H9 (cell line): Measurements from ENCODE around the gene TUT4. TPM values are rescaled to one million over a fixed set of nuclear protein-coding genes. Genes with fewer than 3 reads are reported as not detected.

ENCODE experiments used
- DNase-seq: peaks from one replicate; pipeline ENCODE4 v3.0.0-alpha.2; 2017
- H2AFZ ChIP-seq: one replicate; pipeline ENCODE4 v1.6.1; 2013; ENCODE audit warnings: mild to moderate bottlenecking, low read length, control low read depth, moderate library complexity
- H2AK5ac ChIP-seq: 2 replicates; pipeline ENCODE4 v1.6.1; 2013; ENCODE audit warnings: low read length, control low read depth, mixed read lengths; ENCODE audit not compliant: insufficient read length
- H2BK120ac ChIP-seq: one replicate; pipeline ENCODE4 v1.6.1; 2013; ENCODE audit warnings: low read depth, mild to moderate bottlenecking, low read length, control low read depth, inconsistent platforms; ENCODE audit not compliant: poor library complexity, severe bottlenecking
- H2BK12ac ChIP-seq: 2 replicates; pipeline ENCODE4 v1.6.1; 2013; ENCODE audit warnings: low read length, control low read depth, mixed read lengths, low read depth; ENCODE audit not compliant: insufficient read length
- H2BK15ac ChIP-seq: 2 replicates; pipeline ENCODE4 v1.6.1; 2013; ENCODE audit warnings: low read depth, low read length, control low read depth
- H2BK20ac ChIP-seq: one replicate; pipeline ENCODE4 v1.6.1; 2013; ENCODE audit warnings: low read depth, mild to moderate bottlenecking, low read length, control low read depth, inconsistent platforms; ENCODE audit not compliant: poor library complexity, severe bottlenecking
- H2BK5ac ChIP-seq: 2 replicates; pipeline ENCODE4 v1.6.1; 2013; ENCODE audit warnings: low read length, control low read depth, mixed read lengths; ENCODE audit not compliant: insufficient read length
- H3K14ac ChIP-seq: 2 replicates; pipeline ENCODE4 v1.6.1; 2013; ENCODE audit warnings: low read length, control low read depth; ENCODE audit not compliant: insufficient read depth
- H3K18ac ChIP-seq: 2 replicates; pipeline ENCODE4 v1.6.1; 2013; ENCODE audit warnings: low read depth, mild to moderate bottlenecking, mixed read lengths, low read length, control low read depth; ENCODE audit not compliant: insufficient read length
- H3K23ac ChIP-seq: 2 replicates; pipeline ENCODE4 v1.6.1; 2013; ENCODE audit warnings: low read length, control low read depth, mixed read lengths, low read depth; ENCODE audit not compliant: insufficient read length
- H3K23me2 ChIP-seq: 2 replicates; pipeline ENCODE4 v1.6.1; 2013; ENCODE audit warnings: low read depth, mild to moderate bottlenecking, mixed read lengths, low read length, control low read depth; ENCODE audit not compliant: insufficient read length, poor library complexity, severe bottlenecking
- H3K27ac ChIP-seq: 2 replicates; pipeline ENCODE4 v1.5.1; 2013; ENCODE audit warnings: low read length, control low read depth, mixed read lengths, low read depth; ENCODE audit not compliant: insufficient read length
- H3K27me3 ChIP-seq: 2 replicates; pipeline ENCODE4 v1.6.1; 2013; ENCODE audit warnings: low read length, control low read depth, inconsistent platforms; ENCODE audit not compliant: insufficient read depth
- H3K4ac ChIP-seq: 2 replicates; pipeline ENCODE4 v1.6.1; 2013; ENCODE audit warnings: low read depth, mild to moderate bottlenecking, control low read depth, inconsistent platforms, low read length, moderate library complexity
- H3K4me1 ChIP-seq: 2 replicates; pipeline ENCODE4 v1.6.1; 2013; ENCODE audit warnings: low read length, control low read depth, inconsistent platforms; ENCODE audit not compliant: insufficient read depth
- H3K4me2 ChIP-seq: 2 replicates; pipeline ENCODE4 v1.6.1; 2013; ENCODE audit warnings: low read length, control low read depth, mixed read lengths; ENCODE audit not compliant: insufficient read length, insufficient read depth
- H3K56ac ChIP-seq: 2 replicates; pipeline ENCODE4 v1.6.1; 2013; ENCODE audit warnings: low read depth, mild to moderate bottlenecking, mixed read lengths, low read length, control low read depth; ENCODE audit not compliant: insufficient read length
- H3K79me1 ChIP-seq: 2 replicates; pipeline ENCODE4 v1.6.1; 2013; ENCODE audit warnings: low read depth, mild to moderate bottlenecking, moderate library complexity, low read length, control low read depth, inconsistent platforms; ENCODE audit not compliant: insufficient read depth, poor library complexity, severe bottlenecking
- H3K79me2 ChIP-seq: 2 replicates; pipeline ENCODE4 v1.6.1; 2013; ENCODE audit warnings: low read length, control low read depth, inconsistent platforms; ENCODE audit not compliant: insufficient read depth
- H3K9ac ChIP-seq: 2 replicates; pipeline ENCODE4 v1.6.1; 2013; ENCODE audit warnings: low read length, control low read depth, mixed read lengths; ENCODE audit not compliant: insufficient read length; ENCODE audit errors: extremely low read depth
- H3K9me3 ChIP-seq: one replicate; pipeline ENCODE4 v1.6.1; 2013; ENCODE audit warnings: low read depth, low read length, inconsistent platforms; ENCODE audit not compliant: control insufficient read depth
- H3T11ph ChIP-seq: one replicate; pipeline ENCODE4 v1.6.1; 2013; ENCODE audit warnings: mild to moderate bottlenecking, low read length, control low read depth, inconsistent platforms
- H4K20me1 ChIP-seq: one replicate; pipeline ENCODE4 v1.6.1; 2013; ENCODE audit not compliant: control insufficient read depth, insufficient read length, insufficient read depth
- H4K5ac ChIP-seq: 2 replicates; pipeline ENCODE4 v1.6.1; 2013; ENCODE audit warnings: low read depth, mild to moderate bottlenecking, mixed read lengths, low read length, control low read depth; ENCODE audit not compliant: insufficient read length
- H4K8ac ChIP-seq: replicated peaks from 2 replicates; pipeline ENCODE4 v1.6.1; 2013; ENCODE audit warnings: low read length, control low read depth, mixed read lengths, low read depth; ENCODE audit not compliant: insufficient read length
- H4K91ac ChIP-seq: 2 replicates; pipeline ENCODE4 v1.6.1; 2013; ENCODE audit warnings: low read depth, mild to moderate bottlenecking, moderate library complexity, mixed read lengths, low read length, control low read depth; ENCODE audit not compliant: insufficient read length
- H3K27ac Mint-ChIP-seq, 3 experiments: 2 replicates in 2 of 3; 3 replicates in 1 of 3; pipeline ENCODE4 v1.8.0; 2020 to 2021; ENCODE audit warnings: mixed read lengths in 3 of 3, mild to moderate bottlenecking in 1 of 3, moderate library complexity in 1 of 3
- H3K27me3 Mint-ChIP-seq: 2 replicates; pipeline ENCODE4 v1.8.0; 2021; ENCODE audit warnings: low read depth, mild to moderate bottlenecking, moderate library complexity, mixed read lengths
- H3K36me3 Mint-ChIP-seq, 3 experiments: 2 replicates in 2 of 3; 3 replicates in 1 of 3; pipeline ENCODE4 v1.8.0; 2020 to 2021; ENCODE audit warnings: low read depth in 3 of 3, mixed read lengths in 3 of 3; ENCODE audit not compliant: insufficient read depth in 1 of 3
- H3K4me1 Mint-ChIP-seq, 2 experiments: 2 replicates each; pipeline ENCODE4 v1.8.0; 2020; ENCODE audit warnings: mixed read lengths in 2 of 2
- H3K4me3 Mint-ChIP-seq, 2 experiments: 2 replicates in 1 of 2; 3 replicates in 1 of 2; pipeline ENCODE4 v1.8.0; 2020 to 2021; ENCODE audit warnings: mild to moderate bottlenecking in 2 of 2, mixed read lengths in 2 of 2, moderate library complexity in 1 of 2
- H3K9me3 Mint-ChIP-seq, 2 experiments: 2 replicates in 1 of 2; 3 replicates in 1 of 2; pipeline ENCODE4 v1.8.0; 2020; ENCODE audit warnings: mild to moderate bottlenecking in 2 of 2, mixed read lengths in 2 of 2, moderate library complexity in 1 of 2
- CTCF ChIP-seq: fragments of 200-600 bp; sonication (generic); conservative IDR thresholded peaks from 3 replicates; pipeline ENCODE4 v1.8.0; 2021; ENCODE audit warnings: antibody characterized with exemption, mild to moderate bottlenecking
- WGBS: extraction: QIAGEN DNeasy Blood & Tissue Kit; methylation state at CpG from one replicate; pipeline ENCODE4 v1.1.7; 2013; ENCODE audit warnings: missing lambda C conversion rate, low lambda C conversion rate, mixed read lengths; ENCODE audit not compliant: insufficient read length; ENCODE audit errors: extremely low coverage; 5-methylcytosine and 5-hydroxymethylcytosine counted together
- total RNA-seq: library from RNA; stranded (reverse); gene quantifications from 2 replicates; pipeline ENCODE4 v1.2.1, GENCODE V29; 2021

The TUT4 gene
- total RNA-seq, 1 experiment from 2014 or later, result 59.3 TPM

GRCh38 chr1:52427152-52427551, 125.7 kb downstream of the TUT4 start:
- H3K4me1 Mint-ChIP-seq, result peaks cover 7% of the 10 kb centered on the region in 2 experiments; a peak in 3 of 4 replicates
- peaks cover 16 to 43% (median 36%) of the 10 kb centered on the region in 3 experiments; a peak in 6 of 7 replicates for H3K36me3 Mint-ChIP-seq
- H2BK120ac ChIP-seq, result no peak overlapping the region
- H3K14ac ChIP-seq, result no peak overlapping the region
- H4K8ac ChIP-seq, result no peak overlapping the region
- no peak for DNase-seq
- H3K27ac Mint-ChIP-seq, result peak overlapping the region in 1 of 3 experiments; percentile 26; a peak in 2 of 7 replicates
- H2AK5ac ChIP-seq, result no peak overlapping the region
- no peak overlapping the region for H3K9ac ChIP-seq
- H2BK12ac ChIP-seq, result no peak overlapping the region
- no peaks in the 10 kb centered on the region for H3K4me1 ChIP-seq
- H3K56ac ChIP-seq, result no peak overlapping the region
- no peak overlapping the region for H3T11ph ChIP-seq
- no peak overlapping the region for H2BK5ac ChIP-seq
- H3K79me1 ChIP-seq, result no peaks in the 10 kb centered on the region
- no peak overlapping the region for H2BK20ac ChIP-seq
- no peak overlapping the region for H3K4ac ChIP-seq
- no peak overlapping the region for H2AFZ ChIP-seq
- no peak for TF ChIP-seq CTCF
- WGBS, result no CpG with 5 or more reads among the region's 1 CpG
- no peak overlapping the region for H4K5ac ChIP-seq
- no peak overlapping the region for H3K18ac ChIP-seq
- H4K91ac ChIP-seq, result no peak overlapping the region
- H3K4me3 Mint-ChIP-seq, result no peak overlapping the region
- H4K20me1 ChIP-seq, result no peaks in the 10 kb centered on the region
- no peaks in the 10 kb centered on the region for H3K9me3 ChIP-seq
- H3K23me2 ChIP-seq, result no peaks in the 10 kb centered on the region
- H3K27me3 Mint-ChIP-seq, result no peaks in the 10 kb centered on the region
- H2BK15ac ChIP-seq, result no peak overlapping the region
- H3K4me2 ChIP-seq, result no peak overlapping the region
- no peaks in the 10 kb centered on the region for H3K9me3 Mint-ChIP-seq
- H3K79me2 ChIP-seq, result no peaks in the 10 kb centered on the region
- H3K23ac ChIP-seq, result no peak overlapping the region
- H3K27me3 ChIP-seq, result no peaks in the 10 kb centered on the region
- no peak overlapping the region for H3K27ac ChIP-seq
